ENCODE measurements around the gene C6orf62. TPM values are rescaled to one million over a fixed set of nuclear protein-coding genes. Genes with fewer than 3 reads are reported as not detected.

The C6orf62 gene
- total RNA-seq, 1 experiment from 2014 or later, result 86.4 TPM

- TF ChIP-seq HMGA2 (CRISPR knock-in tag; IDR thresholded peaks at IDR 0.05) (no peak), EMX1 (CRISPR knock-in tag; IDR thresholded peaks at IDR 0.05) (no peak), ZNF317 (CRISPR knock-in tag; IDR thresholded peaks at IDR 0.05; ENCODE audit: borderline replicate concordance, low read depth) (no peak), SP1 (CRISPR knock-in tag; conservative IDR thresholded peaks at IDR 0.05) (peak; percentile 98), ZNF532 (CRISPR knock-in tag; IDR thresholded peaks at IDR 0.05; ENCODE audit: borderline replicate concordance) (no peak), E2F4 (CRISPR knock-in tag; IDR thresholded peaks at IDR 0.05; ENCODE audit: borderline replicate concordance, low read depth) (no peak), CREB1 (CRISPR knock-in tag; IDR thresholded peaks at IDR 0.05) (no peak)
- TF ChIP-seq, protein P1, sequence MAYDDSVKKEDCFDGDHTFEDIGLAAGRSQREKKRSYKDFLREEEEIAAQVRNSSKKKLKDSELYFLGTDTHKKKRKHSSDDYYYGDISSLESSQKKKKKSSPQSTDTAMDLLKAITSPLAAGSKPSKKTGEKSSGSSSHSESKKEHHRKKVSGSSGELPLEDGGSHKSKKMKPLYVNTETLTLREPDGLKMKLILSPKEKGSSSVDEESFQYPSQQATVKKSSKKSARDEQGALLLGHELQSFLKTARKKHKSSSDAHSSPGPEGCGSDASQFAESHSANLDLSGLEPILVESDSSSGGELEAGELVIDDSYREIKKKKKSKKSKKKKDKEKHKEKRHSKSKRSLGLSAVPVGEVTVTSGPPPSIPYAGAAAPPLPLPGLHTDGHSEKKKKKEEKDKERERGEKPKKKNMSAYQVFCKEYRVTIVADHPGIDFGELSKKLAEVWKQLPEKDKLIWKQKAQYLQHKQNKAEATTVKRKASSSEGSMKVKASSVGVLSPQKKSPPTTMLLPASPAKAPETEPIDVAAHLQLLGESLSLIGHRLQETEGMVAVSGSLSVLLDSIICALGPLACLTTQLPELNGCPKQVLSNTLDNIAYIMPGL (CRISPR knock-in tag; IDR thresholded peaks at IDR 0.05), result peak; percentile 10; the same call in 1 of the 2 replicates
- TF ChIP-seq, protein P2, sequence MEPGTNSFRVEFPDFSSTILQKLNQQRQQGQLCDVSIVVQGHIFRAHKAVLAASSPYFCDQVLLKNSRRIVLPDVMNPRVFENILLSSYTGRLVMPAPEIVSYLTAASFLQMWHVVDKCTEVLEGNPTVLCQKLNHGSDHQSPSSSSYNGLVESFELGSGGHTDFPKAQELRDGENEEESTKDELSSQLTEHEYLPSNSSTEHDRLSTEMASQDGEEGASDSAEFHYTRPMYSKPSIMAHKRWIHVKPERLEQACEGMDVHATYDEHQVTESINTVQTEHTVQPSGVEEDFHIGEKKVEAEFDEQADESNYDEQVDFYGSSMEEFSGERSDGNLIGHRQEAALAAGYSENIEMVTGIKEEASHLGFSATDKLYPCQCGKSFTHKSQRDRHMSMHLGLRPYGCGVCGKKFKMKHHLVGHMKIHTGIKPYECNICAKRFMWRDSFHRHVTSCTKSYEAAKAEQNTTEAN (CRISPR knock-in tag; IDR thresholded peaks at IDR 0.05), result no peak
- TF ChIP-seq, protein P3, sequence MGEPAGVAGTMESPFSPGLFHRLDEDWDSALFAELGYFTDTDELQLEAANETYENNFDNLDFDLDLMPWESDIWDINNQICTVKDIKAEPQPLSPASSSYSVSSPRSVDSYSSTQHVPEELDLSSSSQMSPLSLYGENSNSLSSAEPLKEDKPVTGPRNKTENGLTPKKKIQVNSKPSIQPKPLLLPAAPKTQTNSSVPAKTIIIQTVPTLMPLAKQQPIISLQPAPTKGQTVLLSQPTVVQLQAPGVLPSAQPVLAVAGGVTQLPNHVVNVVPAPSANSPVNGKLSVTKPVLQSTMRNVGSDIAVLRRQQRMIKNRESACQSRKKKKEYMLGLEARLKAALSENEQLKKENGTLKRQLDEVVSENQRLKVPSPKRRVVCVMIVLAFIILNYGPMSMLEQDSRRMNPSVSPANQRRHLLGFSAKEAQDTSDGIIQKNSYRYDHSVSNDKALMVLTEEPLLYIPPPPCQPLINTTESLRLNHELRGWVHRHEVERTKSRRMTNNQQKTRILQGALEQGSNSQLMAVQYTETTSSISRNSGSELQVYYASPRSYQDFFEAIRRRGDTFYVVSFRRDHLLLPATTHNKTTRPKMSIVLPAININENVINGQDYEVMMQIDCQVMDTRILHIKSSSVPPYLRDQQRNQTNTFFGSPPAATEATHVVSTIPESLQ (CRISPR knock-in tag; IDR thresholded peaks at IDR 0.05), result no peak
- TF ChIP-seq, protein P4, sequence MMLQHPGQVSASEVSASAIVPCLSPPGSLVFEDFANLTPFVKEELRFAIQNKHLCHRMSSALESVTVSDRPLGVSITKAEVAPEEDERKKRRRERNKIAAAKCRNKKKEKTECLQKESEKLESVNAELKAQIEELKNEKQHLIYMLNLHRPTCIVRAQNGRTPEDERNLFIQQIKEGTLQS (CRISPR knock-in tag; conservative IDR thresholded peaks at IDR 0.05), result no peak
- TF ChIP-seq, protein P5, sequence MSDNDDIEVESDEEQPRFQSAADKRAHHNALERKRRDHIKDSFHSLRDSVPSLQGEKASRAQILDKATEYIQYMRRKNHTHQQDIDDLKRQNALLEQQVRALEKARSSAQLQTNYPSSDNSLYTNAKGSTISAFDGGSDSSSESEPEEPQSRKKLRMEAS (CRISPR knock-in tag; IDR thresholded peaks at IDR 0.05), result no peak
Measured at GRCh38 chr6:24720604-24721460, 1.9 kb upstream of the C6orf62 start (continued).

DNA sequence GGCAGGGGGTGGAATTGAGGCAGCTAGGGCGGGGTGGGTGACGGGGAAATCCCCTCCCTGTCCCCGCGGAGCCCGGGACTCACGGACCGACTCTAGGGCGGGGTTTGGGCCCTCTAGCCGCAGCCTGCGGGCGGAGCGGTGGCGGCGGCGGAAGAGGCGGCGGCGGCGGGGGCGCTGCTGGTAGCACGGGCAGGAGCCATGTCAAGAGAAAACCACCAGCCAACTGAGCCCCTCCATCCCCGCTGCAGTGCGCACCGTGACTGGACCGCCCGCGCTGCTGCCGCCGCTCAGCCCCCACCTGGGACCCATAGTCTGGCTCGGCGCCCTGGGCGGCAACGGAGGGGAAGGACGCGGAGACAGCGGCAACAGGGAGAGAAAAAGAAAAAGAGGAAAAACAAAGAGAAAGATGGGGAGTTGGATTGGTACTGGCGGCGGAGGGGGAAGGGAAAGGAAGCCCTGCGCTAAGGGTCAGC, 1.2 kb upstream of the C6orf62 start:
- H3K9me3 Mint-ChIP-seq, result no peaks in the 10 kb centered on the region
- ChIA-PET CTCF (no interaction called here), POLR2A (no interaction called here)
- peak overlapping the region; percentile 99 for H3K4me3 Mint-ChIP-seq
- DNase-seq (ENCODE audit: low spot score) (peak; percentile 28), ATAC-seq (no peak)
- H3K4me1 Mint-ChIP-seq, result peaks cover 34% of the 10 kb centered on the region
- H3K36me3 Mint-ChIP-seq, result peaks cover 41% of the 10 kb centered on the region
- no peaks in the 10 kb centered on the region; the same call in 1 of the 2 replicates for H3K27me3 Mint-ChIP-seq (ENCODE audit: low read depth)
- peak overlapping the region; percentile 100 for H3K27ac Mint-ChIP-seq
- 0 out of 2 replicates have a peak, but pooled peaks have one; percentile 14 for TF ChIP-seq EMX1 (CRISPR knock-in tag; IDR thresholded peaks at IDR 0.05)
- 0 out of 2 replicates have a peak, but pooled peaks have one; percentile 73 for TF ChIP-seq ZNF219 (CRISPR knock-in tag; IDR thresholded peaks at IDR 0.05; ENCODE audit: borderline replicate concordance)
- TF ChIP-seq TEAD4 (CRISPR knock-in tag; IDR thresholded peaks at IDR 0.05), result peak; percentile 50; the same call in 1 of the 2 replicates
- 0 out of 2 replicates have a peak, but pooled peaks have one; percentile 24 for TF ChIP-seq FOXP1 (CRISPR knock-in tag; IDR thresholded peaks at IDR 0.05; ENCODE audit: borderline replicate concordance)
- peak; percentile 32; the same call in 1 of the 2 replicates for TF ChIP-seq ARID4B (CRISPR knock-in tag; IDR thresholded peaks at IDR 0.05; ENCODE audit: borderline replicate concordance)
